Activated naive CD4-positive, alpha-beta T cell treated with anti-CD3 and anti-CD28 coated beads for 36 hours (primary cell): Measurements from ENCODE around the gene PACC1. TPM values are rescaled to one million over a fixed set of nuclear protein-coding genes. Genes with fewer than 3 reads are reported as not detected.

Experiments used
- CTCF ChIA-PET: fragments of 350-600 bp; sonication (Branson Sonifier 250); formaldehyde crosslinking; loops from one replicate; lab custom pipeline; 2021; ENCODE audit warnings: antibody characterized with exemption; lab: Charles Lee
- DNase-seq: peaks from one replicate; pipeline ENCODE4 v3.0.0-alpha.2; 2020
- H3K27ac Mint-ChIP-seq: one replicate; pipeline ENCODE4 v1.8.0; 2021; ENCODE audit warnings: mild to moderate bottlenecking, mixed read lengths
- H3K27me3 Mint-ChIP-seq: one replicate; pipeline ENCODE4 v1.8.0; 2021; ENCODE audit warnings: low read depth, mixed read lengths
- H3K36me3 Mint-ChIP-seq: one replicate; pipeline ENCODE4 v1.8.0; 2021; ENCODE audit warnings: low read depth, mixed read lengths
- H3K4me1 Mint-ChIP-seq: one replicate; pipeline ENCODE4 v1.8.0; 2021; ENCODE audit warnings: low read depth, mixed read lengths
- H3K4me3 Mint-ChIP-seq: one replicate; pipeline ENCODE4 v1.8.0; 2021; ENCODE audit warnings: mild to moderate bottlenecking, moderate library complexity, mixed read lengths
- H3K9me3 Mint-ChIP-seq: one replicate; pipeline ENCODE4 v1.8.0; 2021; ENCODE audit warnings: mixed read lengths
- intact Hi-C: fragments of 100-400 bp; cut with micrococcal nuclease; formaldehyde crosslinking; loops from one replicate; pipeline ENCODE4 v1.15.1; 2023
- total RNA-seq, 2 experiments: library from RNA; stranded (reverse); gene quantifications; one replicate each; pipeline ENCODE4 v1.2.3, GENCODE V29; 2021

Gene PACC1
- total RNA-seq, 2 experiments from 2014 or later, result 9.5 to 10.2 TPM

- H3K9me3 Mint-ChIP-seq, result no peaks in the 10 kb centered on the region
- intact Hi-C loops, result no loop called here
- no peak overlapping the region for H3K4me3 Mint-ChIP-seq
- no peak overlapping the region for H3K27ac Mint-ChIP-seq
- no peak for DNase-seq
- no peaks in the 10 kb centered on the region for H3K36me3 Mint-ChIP-seq
- no peaks in the 10 kb centered on the region for H3K4me1 Mint-ChIP-seq
- no peaks in the 10 kb centered on the region for H3K27me3 Mint-ChIP-seq
- CTCF ChIA-PET, result interaction anchor here (0.6 to 6.8 kb wide), 5 partner anchors 26 to 440 kb away, joined by 3 to 72 read pairs (median 5); no protein-coding TSS in a partner anchor
Observed at GRCh38 chr1:212453156-212453857, 38.6 kb upstream of the PACC1 start.

- DNase-seq, result no peak
- CTCF ChIA-PET, result interaction anchor here (0.6 to 6.8 kb wide), 3 partner anchors 27 to 382 kb away, joined by 3 to 72 read pairs (median 31); no protein-coding TSS in a partner anchor
- H3K27me3 Mint-ChIP-seq, result no peaks in the 10 kb centered on the region
- no peaks in the 10 kb centered on the region for H3K4me1 Mint-ChIP-seq
- H3K9me3 Mint-ChIP-seq, result no peaks in the 10 kb centered on the region
- intact Hi-C loops, result no loop called here
- no peak overlapping the region for H3K4me3 Mint-ChIP-seq
- H3K36me3 Mint-ChIP-seq, result no peaks in the 10 kb centered on the region
- no peak overlapping the region for H3K27ac Mint-ChIP-seq
Observed at GRCh38 chr1:212452323-212453155, 37.9 kb upstream of the PACC1 start.

- no peaks in the 10 kb centered on the region for H3K4me1 Mint-ChIP-seq
- no peaks in the 10 kb centered on the region for H3K36me3 Mint-ChIP-seq
- H3K27ac Mint-ChIP-seq, result no peak overlapping the region
- CTCF ChIA-PET, result interaction anchor here (0.6 to 0.9 kb wide), 3 partner anchors 326 to 770 kb away, joined by 3 read pairs; no protein-coding TSS in a partner anchor
- no peaks in the 10 kb centered on the region for H3K9me3 Mint-ChIP-seq
- no peak for DNase-seq
- intact Hi-C loops, result no loop called here
- H3K27me3 Mint-ChIP-seq, result no peaks in the 10 kb centered on the region
- no peak overlapping the region for H3K4me3 Mint-ChIP-seq
Observed at GRCh38 chr1:212451416-212452322, 37.0 kb upstream of the PACC1 start.

- no peaks in the 10 kb centered on the region for H3K9me3 Mint-ChIP-seq
- no peaks in the 10 kb centered on the region for H3K4me1 Mint-ChIP-seq
- H3K36me3 Mint-ChIP-seq, result no peaks in the 10 kb centered on the region
- no peak overlapping the region for H3K4me3 Mint-ChIP-seq
- intact Hi-C loops, result no loop called here
- no peak overlapping the region for H3K27ac Mint-ChIP-seq
- CTCF ChIA-PET, result no interaction called here
- no peaks in the 10 kb centered on the region for H3K27me3 Mint-ChIP-seq
- DNase-seq, result no peak
Observed at GRCh38 chr1:212450331-212450881, 35.7 kb upstream of the PACC1 start.

GRCh38 chr1:212447478-212447877, 32.8 kb upstream of the PACC1 start:
- DNase-seq, result no peak
- Mint-ChIP-seq H3K9me3 (no peaks in the 10 kb centered on the region), H3K27ac (no peak overlapping the region), H3K4me3 (no peak overlapping the region), H3K36me3 (peaks cover 3% of the 10 kb centered on the region), H3K27me3 (no peaks in the 10 kb centered on the region), H3K4me1 (no peaks in the 10 kb centered on the region)
- CTCF ChIA-PET, result no interaction called here
- intact Hi-C loops, result no loop called here

- CTCF ChIA-PET, result interaction anchor here (0.6 to 0.7 kb wide), 2 partner anchors 9 to 544 kb away, joined by 3 to 4 read pairs; no protein-coding TSS in a partner anchor
- Mint-ChIP-seq H3K4me1 (no peaks in the 10 kb centered on the region), H3K27ac (no peak overlapping the region), H3K36me3 (peaks cover 3% of the 10 kb centered on the region), H3K27me3 (no peaks in the 10 kb centered on the region), H3K4me3 (no peak overlapping the region), H3K9me3 (no peaks in the 10 kb centered on the region)
- intact Hi-C loops, result no loop called here
- DNase-seq, result no peak
Observed at GRCh38 chr1:212446333-212446732, 31.6 kb upstream of the PACC1 start.

GRCh38 chr1:212442408-212442807, 27.7 kb upstream of the PACC1 start:
- CTCF ChIA-PET, result interaction anchor here (5.3 kb wide), 1 partner anchor 14 kb away, joined by 45 read pairs; no protein-coding TSS in a partner anchor
- H3K27ac Mint-ChIP-seq, result no peak overlapping the region
- peaks cover 3% of the 10 kb centered on the region for H3K36me3 Mint-ChIP-seq
- DNase-seq, result no peak
- intact Hi-C loops, result no loop called here
- H3K4me1 Mint-ChIP-seq, result peaks cover 7% of the 10 kb centered on the region
- H3K27me3 Mint-ChIP-seq, result no peaks in the 10 kb centered on the region
- H3K9me3 Mint-ChIP-seq, result no peaks in the 10 kb centered on the region
- H3K4me3 Mint-ChIP-seq, result no peak overlapping the region

GRCh38 chr1:212440419-212440818, 25.7 kb upstream of the PACC1 start:
- Mint-ChIP-seq H3K27me3 (no peaks in the 10 kb centered on the region), H3K27ac (no peak overlapping the region), H3K4me3 (no peak overlapping the region), H3K4me1 (peaks cover 12% of the 10 kb centered on the region), H3K36me3 (peaks cover 3% of the 10 kb centered on the region), H3K9me3 (no peaks in the 10 kb centered on the region)
- intact Hi-C loops, result no loop called here
- DNase-seq, result no peak
- CTCF ChIA-PET, result interaction anchor here (5.3 kb wide), 1 partner anchor 16 kb away, joined by 45 read pairs; no protein-coding TSS in a partner anchor

GRCh38 chr1:212438831-212439237, 24.1 kb upstream of the PACC1 start:
- Mint-ChIP-seq H3K9me3 (no peaks in the 10 kb centered on the region), H3K36me3 (no peaks in the 10 kb centered on the region), H3K27ac (no peak overlapping the region), H3K27me3 (no peaks in the 10 kb centered on the region), H3K4me3 (no peak overlapping the region), H3K4me1 (peaks cover 19% of the 10 kb centered on the region)
- CTCF ChIA-PET, result interaction anchor here (2.1 kb wide), 1 partner anchor 18 kb away, joined by 6 read pairs; no protein-coding TSS in a partner anchor
- no peak for DNase-seq
- intact Hi-C loops, result no loop called here

GRCh38 chr1:212437179-212437798, 22.6 kb upstream of the PACC1 start:
- H3K36me3 Mint-ChIP-seq, result no peaks in the 10 kb centered on the region
- H3K9me3 Mint-ChIP-seq, result no peaks in the 10 kb centered on the region
- CTCF ChIA-PET, result interaction anchor here (1.7 to 2.1 kb wide), 2 partner anchors 19 to 20 kb away, joined by 4 to 6 read pairs; no protein-coding TSS in a partner anchor
- DNase-seq, result no peak
- peaks cover 25% of the 10 kb centered on the region for H3K4me1 Mint-ChIP-seq
- intact Hi-C loops, result no loop called here
- H3K27me3 Mint-ChIP-seq, result no peaks in the 10 kb centered on the region
- H3K27ac Mint-ChIP-seq, result no peak overlapping the region
- no peak overlapping the region for H3K4me3 Mint-ChIP-seq

- no peaks in the 10 kb centered on the region for H3K9me3 Mint-ChIP-seq
- no peak overlapping the region for H3K4me3 Mint-ChIP-seq
- no peak for DNase-seq
- no peaks in the 10 kb centered on the region for H3K36me3 Mint-ChIP-seq
- intact Hi-C loops, result loop anchor here (5.0 kb wide), 1 partner anchor 758 kb away; the partner anchor contains the start of gene NEK2
- H3K4me1 Mint-ChIP-seq, result peaks cover 39% of the 10 kb centered on the region
- H3K27me3 Mint-ChIP-seq, result no peaks in the 10 kb centered on the region
- H3K27ac Mint-ChIP-seq, result no peak overlapping the region
- CTCF ChIA-PET, result interaction anchor here (1.5 kb wide), 1 partner anchor 21 kb away, joined by 12 read pairs; no protein-coding TSS in a partner anchor
Observed at GRCh38 chr1:212434992-212435391, 20.3 kb upstream of the PACC1 start.
